ENCODE data around the gene DCANP1.

The DCANP1 gene

DNA sequence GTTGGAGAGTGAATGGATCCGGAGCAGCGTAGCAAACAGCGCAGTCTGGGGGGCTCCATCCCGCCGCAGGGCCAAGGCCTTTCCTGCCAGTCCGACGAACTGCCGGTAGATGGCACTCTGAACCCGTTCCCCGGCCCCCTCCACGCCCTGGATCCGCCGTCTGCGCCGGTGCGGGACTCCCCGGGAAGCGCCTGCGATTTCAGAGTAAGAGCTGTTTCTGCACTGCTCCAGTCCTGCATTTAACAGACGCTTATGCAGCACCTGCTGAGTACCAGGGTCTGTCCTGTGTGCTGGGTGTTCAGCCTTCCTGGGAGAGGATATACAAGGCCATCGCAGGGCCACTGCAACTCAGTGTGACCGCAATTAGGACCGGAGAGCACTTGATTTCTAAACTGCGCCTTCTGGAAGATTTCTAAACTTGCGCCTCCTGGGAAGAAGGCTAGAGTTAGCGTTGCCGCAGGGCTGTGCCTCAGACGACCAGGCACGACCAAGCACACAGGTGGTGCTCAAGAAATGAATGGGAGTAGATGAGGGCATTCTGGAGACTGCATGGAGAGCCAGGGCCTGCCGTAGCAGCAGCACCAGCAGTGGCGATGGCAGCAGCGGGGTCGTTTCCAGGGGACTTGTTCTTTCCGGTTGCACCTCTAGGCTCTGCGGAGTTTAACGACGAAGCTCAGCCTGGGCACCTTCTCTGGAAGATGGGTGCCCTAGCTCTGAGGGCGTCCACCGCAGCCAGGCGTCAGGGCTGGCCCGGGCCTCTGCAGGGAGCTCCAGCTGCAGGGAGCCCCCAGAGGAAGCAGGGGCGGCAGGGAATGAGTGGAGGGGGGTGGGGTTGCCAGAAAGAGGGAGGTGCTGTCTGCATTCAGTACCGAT is 19.3 kb upstream of the DCANP1 start:
- H3K18ac ChIP-seq (ENCODE audit: low read length), result peak overlapping the region; percentile 49
- no peak overlapping the region for H3K4ac ChIP-seq (ENCODE audit: low read length)
- no peak overlapping the region for H3K14ac ChIP-seq (ENCODE audit: low read length)
- peak overlapping the region; percentile 86 for H2AFZ ChIP-seq (ENCODE audit: low read length)
- H3K27me3 ChIP-seq (ENCODE audit: control insufficient read depth in 3 of 3, insufficient read depth in 3 of 3, low read depth in 1 of 3, low read length in 3 of 3), result peaks cover 14 to 82% (median 73%) of the 10 kb centered on the region in 3 experiments
- peaks cover 0 to 2% of the 10 kb centered on the region in 2 donors for H3K9me3 ChIP-seq (replicated peaks in 1 of 2; ENCODE audit: control insufficient read depth in 2 of 2, insufficient read depth in 1 of 2, low read depth in 1 of 2, low read length in 2 of 2)
- peak overlapping the region; percentile 41 for H2AK5ac ChIP-seq (ENCODE audit: low read depth, low read length)
- peak overlapping the region; percentile 55 for H3K4me2 ChIP-seq (ENCODE audit: insufficient read depth, low read length, poor library complexity, severe bottlenecking)
- H4K8ac ChIP-seq (ENCODE audit: low read depth, low read length), result no peak overlapping the region
- H3K36me3 ChIP-seq (replicated peaks in 1 of 2; ENCODE audit: control insufficient read depth in 2 of 2, insufficient read depth in 2 of 2, low read length in 2 of 2), result peaks cover 0 to 2% of the 10 kb centered on the region in 2 donors
- H3K79me1 ChIP-seq (ENCODE audit: low read depth, low read length), result no peaks in the 10 kb centered on the region
- peak overlapping the region; percentile 83 for H3K23ac ChIP-seq (ENCODE audit: low read depth, low read length, poor library complexity)
- H4K91ac ChIP-seq (ENCODE audit: low read depth, low read length, poor library complexity), result no peak overlapping the region
- peak overlapping the region; percentile 10 for H2BK15ac ChIP-seq (ENCODE audit: low read length)
- peak overlapping the region; percentile 63 for H3K9ac ChIP-seq (ENCODE audit: low read depth, low read length, poor library complexity)
- peak; percentile 77 for DNase-seq (ENCODE audit: low spot score)
- WGBS, 2 donors (ENCODE audit: extremely low coverage in 2 of 2, insufficient read length in 2 of 2, insufficient replicate concordance in 1 of 2), result no CpG with 5 or more reads among the region's 43 CpGs
- H3K4me1 ChIP-seq (ENCODE audit: control insufficient read depth in 2 of 2, insufficient read depth in 1 of 2, low read depth in 1 of 2, low read length in 2 of 2), result peaks cover 4 to 9% of the 10 kb centered on the region in 2 donors
- H3K4me3 ChIP-seq (ENCODE audit: low read length in 2 of 2), result peak overlapping the region in 1 of 2 donors; percentile 59
- H2BK120ac ChIP-seq (ENCODE audit: low read depth, low read length), result no peak overlapping the region
- no peak overlapping the region for H2BK5ac ChIP-seq (ENCODE audit: low read length)
- H2BK12ac ChIP-seq (ENCODE audit: low read length), result peak overlapping the region; percentile 63
- no peak overlapping the region for H3K27ac ChIP-seq (replicated peaks; ENCODE audit: low read length)

DNA sequence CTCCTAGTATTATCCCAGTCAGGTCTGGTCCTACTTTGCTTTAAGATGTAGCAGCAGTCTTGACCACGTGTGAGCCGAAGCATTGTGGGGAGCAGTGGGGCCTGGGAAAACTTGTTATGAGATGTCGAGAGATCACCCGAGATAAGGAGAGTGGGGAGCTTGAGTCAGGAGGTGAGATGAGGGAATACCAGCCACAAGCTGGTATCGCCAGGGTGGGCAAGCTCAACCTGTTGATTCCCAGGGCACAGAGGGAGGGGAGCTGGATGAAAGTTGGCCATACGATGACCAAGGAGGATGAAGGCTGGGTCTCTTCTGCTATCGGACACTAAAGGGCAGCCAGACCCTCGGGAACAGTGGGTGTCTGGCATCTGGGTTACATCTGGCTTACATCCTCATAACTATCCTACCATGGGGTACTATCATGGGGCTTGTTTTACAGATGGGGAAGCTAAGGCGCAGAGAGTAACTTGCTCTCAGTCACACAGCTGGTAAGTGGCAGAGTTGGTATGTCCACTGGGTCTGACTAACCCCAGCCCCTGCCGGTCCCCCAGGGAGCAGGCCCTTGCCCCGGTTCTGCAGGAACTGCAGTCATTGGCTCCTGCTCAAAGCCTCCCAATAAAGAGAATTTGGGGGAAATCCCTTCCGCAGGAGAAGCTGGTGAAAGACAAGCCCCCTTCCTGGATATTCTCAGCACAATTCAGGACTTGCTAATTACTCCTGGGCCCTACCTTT is 18.4 kb upstream of the DCANP1 start:
- peaks cover 4 to 9% of the 10 kb centered on the region in 2 donors for H3K4me1 ChIP-seq (ENCODE audit: control insufficient read depth in 2 of 2, insufficient read depth in 1 of 2, low read depth in 1 of 2, low read length in 2 of 2)
- WGBS, 2 donors (ENCODE audit: extremely low coverage in 2 of 2, insufficient read length in 2 of 2, insufficient replicate concordance in 1 of 2), result no CpG with 5 or more reads among the region's 12 CpGs
- no peak overlapping the region for H2BK15ac ChIP-seq (ENCODE audit: low read length)

DNA sequence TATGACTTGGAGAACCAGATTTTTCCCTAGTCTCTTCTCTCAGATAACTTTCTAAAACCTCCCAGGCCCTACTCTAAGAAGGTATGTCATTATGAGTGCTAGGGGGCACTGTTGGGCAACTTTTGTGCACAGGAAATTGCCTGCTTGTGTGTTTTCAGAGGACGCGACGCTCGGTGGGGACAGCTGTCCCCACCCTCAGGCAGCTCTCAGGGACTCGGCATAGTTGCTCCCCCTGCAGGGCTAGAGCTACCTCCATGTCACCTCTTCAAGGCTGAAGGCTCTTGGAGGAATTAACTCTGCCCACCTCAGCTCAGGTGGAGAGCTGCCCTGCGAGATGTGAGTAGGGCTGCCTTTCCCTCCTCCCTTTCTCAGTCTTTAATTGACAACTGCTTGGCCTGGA is 15.2 kb upstream of the DCANP1 start:
- Histone ChIP-seq H3K4me2 (ENCODE audit: insufficient read depth, low read length, poor library complexity, severe bottlenecking) (no peak overlapping the region), H4K8ac (ENCODE audit: low read depth, low read length) (no peak overlapping the region), H2AK5ac (ENCODE audit: low read depth, low read length) (no peak overlapping the region), H3K9ac (ENCODE audit: low read depth, low read length, poor library complexity) (no peak overlapping the region), H3K9me3 (replicated peaks in 1 of 2; ENCODE audit: control insufficient read depth in 2 of 2, insufficient read depth in 1 of 2, low read depth in 1 of 2, low read length in 2 of 2) (no peaks in the 10 kb centered on the region), H3K36me3 (replicated peaks in 1 of 2; ENCODE audit: control insufficient read depth in 2 of 2, insufficient read depth in 2 of 2, low read length in 2 of 2) (peaks cover 0 to 2% of the 10 kb centered on the region in 2 donors), H2BK15ac (ENCODE audit: low read length) (no peak overlapping the region), H3K4me1 (ENCODE audit: control insufficient read depth in 2 of 2, insufficient read depth in 1 of 2, low read depth in 1 of 2, low read length in 2 of 2) (peaks cover 4 to 9% of the 10 kb centered on the region in 2 donors), H3K79me1 (ENCODE audit: low read depth, low read length) (no peaks in the 10 kb centered on the region), H2BK120ac (ENCODE audit: low read depth, low read length) (no peak overlapping the region), H3K14ac (ENCODE audit: low read length) (no peak overlapping the region), H2BK12ac (ENCODE audit: low read length) (no peak overlapping the region), H3K4ac (ENCODE audit: low read length) (no peak overlapping the region), H3K27ac (replicated peaks; ENCODE audit: low read length) (no peak overlapping the region), H3K4me3 (ENCODE audit: low read length in 2 of 2) (no peak overlapping the region), H2AFZ (ENCODE audit: low read length) (peak overlapping the region; percentile 9), H3K23ac (ENCODE audit: low read depth, low read length, poor library complexity) (no peak overlapping the region), H3K27me3 (ENCODE audit: control insufficient read depth in 3 of 3, insufficient read depth in 3 of 3, low read depth in 1 of 3, low read length in 3 of 3) (peaks cover 12 to 65% (median 64%) of the 10 kb centered on the region in 3 experiments), H3K18ac (ENCODE audit: low read length) (no peak overlapping the region), H4K91ac (ENCODE audit: low read depth, low read length, poor library complexity) (no peak overlapping the region), H2BK5ac (ENCODE audit: low read length) (no peak overlapping the region)
- no CpG with 5 or more reads among the region's 6 CpGs for WGBS, 2 donors (ENCODE audit: extremely low coverage in 2 of 2, insufficient read length in 2 of 2, insufficient replicate concordance in 1 of 2)
- DNase-seq (ENCODE audit: low spot score), result peak; percentile 77

More for the DNA sequence above, 18.4 kb upstream of the DCANP1 start:
- no peak overlapping the region for H3K4me3 ChIP-seq (ENCODE audit: low read length in 2 of 2)
- no peak overlapping the region for H3K4ac ChIP-seq (ENCODE audit: low read length)
- H2BK5ac ChIP-seq (ENCODE audit: low read length), result no peak overlapping the region
- H2AFZ ChIP-seq (ENCODE audit: low read length), result peak overlapping the region; percentile 86
- H3K23ac ChIP-seq (ENCODE audit: low read depth, low read length, poor library complexity), result peak overlapping the region; percentile 83
- no peak overlapping the region for H4K8ac ChIP-seq (ENCODE audit: low read depth, low read length)
- no peak for DNase-seq (ENCODE audit: low spot score)
- peaks cover 0 to 2% of the 10 kb centered on the region in 2 donors for H3K36me3 ChIP-seq (replicated peaks in 1 of 2; ENCODE audit: control insufficient read depth in 2 of 2, insufficient read depth in 2 of 2, low read length in 2 of 2)
- no peaks in the 10 kb centered on the region for H3K79me1 ChIP-seq (ENCODE audit: low read depth, low read length)
- H4K91ac ChIP-seq (ENCODE audit: low read depth, low read length, poor library complexity), result no peak overlapping the region
- no peak overlapping the region for H3K27ac ChIP-seq (replicated peaks; ENCODE audit: low read length)
- H2BK12ac ChIP-seq (ENCODE audit: low read length), result no peak overlapping the region
- peaks cover 0 to 2% of the 10 kb centered on the region in 2 donors for H3K9me3 ChIP-seq (replicated peaks in 1 of 2; ENCODE audit: control insufficient read depth in 2 of 2, insufficient read depth in 1 of 2, low read depth in 1 of 2, low read length in 2 of 2)
- peak overlapping the region; percentile 58 for H2AK5ac ChIP-seq (ENCODE audit: low read depth, low read length)
- H3K18ac ChIP-seq (ENCODE audit: low read length), result no peak overlapping the region
- no peak overlapping the region for H3K14ac ChIP-seq (ENCODE audit: low read length)
- H3K4me2 ChIP-seq (ENCODE audit: insufficient read depth, low read length, poor library complexity, severe bottlenecking), result no peak overlapping the region
- peaks cover 14 to 78% (median 75%) of the 10 kb centered on the region in 3 experiments for H3K27me3 ChIP-seq (ENCODE audit: control insufficient read depth in 3 of 3, insufficient read depth in 3 of 3, low read depth in 1 of 3, low read length in 3 of 3)
- no peak overlapping the region for H3K9ac ChIP-seq (ENCODE audit: low read depth, low read length, poor library complexity)
- no peak overlapping the region for H2BK120ac ChIP-seq (ENCODE audit: low read depth, low read length)
